ENCODE measurements around the gene TEX44. TPM values are rescaled to one million over a fixed set of nuclear protein-coding genes. Genes with fewer than 3 reads are reported as not detected.

Gene TEX44
- total and polyA plus RNA-seq, 11 donors, result not detected

- H3K4me3 ChIP-seq, result no peak overlapping the region
- no peaks in the 10 kb centered on the region for H3K9me3 ChIP-seq
- H3K36me3 ChIP-seq, result no peaks in the 10 kb centered on the region
- peak in 2 of 5 donors; percentile 39 to 59 for DNase-seq
- WGBS, 4 donors, result 39 to 49% (median 48%) methylated on average over 9 of the region's 9 CpGs
- peaks cover 16 to 56% (median 36%) of the 10 kb centered on the region in 12 donors for H3K4me1 ChIP-seq
- ATAC-seq, result peak in 1 of 4 donors; percentile 1
- H3K27me3 ChIP-seq, result peaks cover 0 to 8% (median 0%) of the 10 kb centered on the region in 9 donors
- intact Hi-C loops (cut with DNase I), result loop anchor here (1.0 to 5.0 kb wide), 13 partner anchors 31 to 171 kb away; partner anchors contain the start of gene PDE6D (in 2 of the 10)
- peak in 1 of 2 donors; percentile 21 for TF ChIP-seq POLR2A (IDR thresholded peaks at IDR 0.05)
- TF ChIP-seq, protein P1, sequence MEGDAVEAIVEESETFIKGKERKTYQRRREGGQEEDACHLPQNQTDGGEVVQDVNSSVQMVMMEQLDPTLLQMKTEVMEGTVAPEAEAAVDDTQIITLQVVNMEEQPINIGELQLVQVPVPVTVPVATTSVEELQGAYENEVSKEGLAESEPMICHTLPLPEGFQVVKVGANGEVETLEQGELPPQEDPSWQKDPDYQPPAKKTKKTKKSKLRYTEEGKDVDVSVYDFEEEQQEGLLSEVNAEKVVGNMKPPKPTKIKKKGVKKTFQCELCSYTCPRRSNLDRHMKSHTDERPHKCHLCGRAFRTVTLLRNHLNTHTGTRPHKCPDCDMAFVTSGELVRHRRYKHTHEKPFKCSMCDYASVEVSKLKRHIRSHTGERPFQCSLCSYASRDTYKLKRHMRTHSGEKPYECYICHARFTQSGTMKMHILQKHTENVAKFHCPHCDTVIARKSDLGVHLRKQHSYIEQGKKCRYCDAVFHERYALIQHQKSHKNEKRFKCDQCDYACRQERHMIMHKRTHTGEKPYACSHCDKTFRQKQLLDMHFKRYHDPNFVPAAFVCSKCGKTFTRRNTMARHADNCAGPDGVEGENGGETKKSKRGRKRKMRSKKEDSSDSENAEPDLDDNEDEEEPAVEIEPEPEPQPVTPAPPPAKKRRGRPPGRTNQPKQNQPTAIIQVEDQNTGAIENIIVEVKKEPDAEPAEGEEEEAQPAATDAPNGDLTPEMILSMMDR (IDR thresholded peaks at IDR 0.05), result peak in 7 of 12 donors; percentile 30 to 47 (median 33)
- peak overlapping the region in 11 of 12 donors; percentile 43 to 100 (median 98) for H3K27ac ChIP-seq
Observed at GRCh38 chr2:231611273-231612108, 18.8 kb downstream of the TEX44 start.

DNA sequence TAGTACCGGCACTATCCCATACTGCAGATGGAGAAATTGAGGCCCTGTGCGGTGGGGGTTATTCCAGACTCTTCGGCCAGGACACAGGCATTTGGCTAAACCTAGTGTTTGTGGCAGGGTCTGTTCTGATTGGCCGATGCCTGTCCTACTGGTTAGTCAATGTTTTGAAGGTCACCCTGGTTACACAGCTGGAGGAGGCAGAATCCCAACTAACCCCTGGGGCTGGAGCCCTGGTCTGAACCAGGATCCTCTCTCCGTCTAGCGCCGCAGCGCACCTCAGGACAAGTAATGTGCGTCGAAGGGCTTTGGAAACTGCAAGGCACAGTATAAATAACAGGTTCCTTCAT lies 19.4 kb downstream of the TEX44 start:
- ATAC-seq (peak; percentile 6 to 14 (median 14)), DNase-seq (peak in 4 of 5 donors; percentile 36 to 56 (median 45))
- intact Hi-C loops (cut with DNase I), result loop anchor here (1.0 to 5.0 kb wide), 12 partner anchors 31 to 170 kb away; partner anchors contain the start of gene PDE6D (in 2 of the 10)
- H3K36me3 ChIP-seq, result no peaks in the 10 kb centered on the region
- H3K4me1 ChIP-seq, result peaks cover 16 to 56% (median 36%) of the 10 kb centered on the region in 12 donors
- peaks cover 0 to 8% (median 0%) of the 10 kb centered on the region in 9 donors for H3K27me3 ChIP-seq
- TF ChIP-seq, protein P1 (IDR thresholded peaks at IDR 0.05), result no peak
- no peak for TF ChIP-seq POLR2A (IDR thresholded peaks at IDR 0.05)
- peak overlapping the region in 1 of 12 donors; percentile 14 for H3K4me3 ChIP-seq
- peak overlapping the region in 11 of 12 donors; percentile 69 to 100 (median 98) for H3K27ac ChIP-seq
- 55 to 69% (median 65%) methylated on average over 7 to 10 of the region's 10 CpGs for WGBS, 4 donors
- H3K9me3 ChIP-seq, result no peaks in the 10 kb centered on the region

DNA sequence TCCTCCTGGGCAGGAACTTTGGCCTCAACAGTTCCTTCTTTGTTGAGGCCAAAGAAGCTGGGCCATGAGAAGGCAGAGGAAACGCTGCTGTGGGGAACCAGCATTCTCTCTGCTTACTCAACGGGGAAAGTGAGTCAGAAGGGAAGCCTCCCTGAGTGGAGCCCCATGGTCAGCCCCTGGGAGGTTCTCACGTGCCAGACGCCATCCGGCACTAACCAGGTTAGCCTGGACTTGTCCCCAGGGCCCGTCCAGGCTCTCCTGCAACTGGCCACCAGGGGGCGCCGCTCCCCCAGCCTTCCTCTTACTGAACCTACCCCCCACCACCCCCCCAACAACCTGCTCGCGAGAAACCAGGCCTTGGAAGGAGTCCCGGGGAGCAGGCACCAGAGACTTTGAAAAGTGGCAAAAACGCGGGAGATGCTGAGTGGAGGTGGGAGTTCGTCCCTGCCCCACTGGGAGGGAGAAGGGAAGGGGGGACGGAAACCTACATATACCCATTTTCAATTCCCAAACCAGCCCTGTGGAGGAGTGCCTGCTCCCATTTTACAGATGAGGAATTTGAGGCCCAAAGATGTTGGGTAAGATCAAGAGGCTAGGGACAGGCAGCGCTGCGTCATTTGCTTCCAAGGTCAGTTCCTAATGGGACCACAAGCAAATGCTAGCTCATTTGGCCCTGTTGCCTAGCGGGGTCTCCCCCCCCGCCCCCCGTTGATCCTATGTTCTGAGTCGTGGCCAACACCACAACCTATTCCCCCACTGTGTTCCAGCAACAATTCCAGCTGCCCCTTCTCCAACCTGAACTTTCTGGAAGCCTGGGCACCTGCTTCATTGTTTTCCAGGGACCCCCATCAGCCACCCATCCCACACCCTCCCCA lies 20.0 kb downstream of the TEX44 start:
- peak; percentile 65 to 79 (median 72) for ATAC-seq
- H3K4me3 ChIP-seq, result peak overlapping the region in 1 of 12 donors; percentile 14
- WGBS, 4 donors, result 22 to 30% (median 24%) methylated on average over 18 to 21 of the region's 21 CpGs
- intact Hi-C loops (cut with DNase I), result loop anchor here (1.0 to 5.0 kb wide), 13 partner anchors 30 to 170 kb away; partner anchors contain the start of gene PDE6D (in 2 of the 10)
- no peak for TF ChIP-seq POLR2A (IDR thresholded peaks at IDR 0.05)
- TF ChIP-seq, protein P1 (IDR thresholded peaks at IDR 0.05), result peak; percentile 93 to 99 (median 98)
- H3K36me3 ChIP-seq, result no peaks in the 10 kb centered on the region
- peak; percentile 91 to 95 (median 92) for DNase-seq
- H3K9me3 ChIP-seq, result no peaks in the 10 kb centered on the region
- H3K27ac ChIP-seq, result peak overlapping the region; percentile 91 to 100 (median 98)
- H3K4me1 ChIP-seq, result peaks cover 16 to 52% (median 35%) of the 10 kb centered on the region in 12 donors
- H3K27me3 ChIP-seq, result peaks cover 0 to 8% (median 0%) of the 10 kb centered on the region in 9 donors
